PC-3 (cell line): Measurements from ENCODE around the gene CCRL2. TPM values are rescaled to one million over a fixed set of nuclear protein-coding genes. Genes with fewer than 3 reads are reported as not detected.

ENCODE experiments used
- ATAC-seq: fragments of 200-7000 bp; cut with Tn5 transposase; 2 replicates; pipeline ENCODE4 v1.9.1; 2020; ENCODE audit warnings: mild to moderate bottlenecking, moderate library complexity
- BruUV-seq: library from RNA; stranded (reverse); fragments of 400-500 nt; replicated peaks from 2 replicates; lab custom pipeline; 2021; lab: Mats Ljungman, UMichigan
- CTCF ChIA-PET: fragments of 300-600 bp; sonication (Branson Sonifier 250); formaldehyde crosslinking; loops from one replicate; lab custom pipeline; 2022; ENCODE audit warnings: antibody characterized with exemption; lab: Charles Lee
- POLR2A ChIA-PET: fragments of 300-600 bp; sonication (Branson Sonifier 250); formaldehyde crosslinking; loops from one replicate; lab custom pipeline; 2022; ENCODE audit warnings: antibody characterized with exemption; ENCODE audit not compliant: unreplicated experiment; lab: Charles Lee
- DNase-seq: peaks from one replicate; pipeline ENCODE4 v3.0.0-alpha.2; 2015
- H2AFZ ChIP-seq: fragments of 300-600 bp; sonication (generic); 2 replicates; pipeline ENCODE4 v1.6.0; 2016; ENCODE audit warnings: antibody characterized with exemption, low read length
- H3F3A ChIP-seq: fragments of 300-600 bp; sonication (generic); one replicate; pipeline ENCODE4 v1.6.0; 2017; ENCODE audit warnings: antibody characterized with exemption, low read length, control low read depth, mild to moderate bottlenecking; ENCODE audit not compliant: unreplicated experiment
- H3K27ac ChIP-seq: fragments of 300-600 bp; sonication (generic); 2 replicates; pipeline ENCODE4 v1.5.1; 2016; ENCODE audit warnings: mild to moderate bottlenecking, low read length
- H3K27me3 ChIP-seq: fragments of 300-600 bp; sonication (generic); 2 replicates; pipeline ENCODE4 v1.6.1; 2016; ENCODE audit warnings: low read length, mixed read lengths
- H3K36me3 ChIP-seq: fragments of 300-600 bp; sonication (generic); 2 replicates; pipeline ENCODE4 v1.6.1; 2016; ENCODE audit warnings: low read depth, mixed run types, low read length, mixed read lengths
- H3K4me1 ChIP-seq: fragments of 300-600 bp; sonication (generic); 2 replicates; pipeline ENCODE4 v1.5.1; 2016; ENCODE audit warnings: low read length; ENCODE audit not compliant: insufficient read depth
- H3K4me2 ChIP-seq: fragments of 300-600 bp; sonication (generic); 2 replicates; pipeline ENCODE4 v1.6.0; 2016; ENCODE audit warnings: low read length
- H3K4me3 ChIP-seq: fragments of 300-600 bp; sonication (generic); 2 replicates; pipeline ENCODE4 v1.5.1; 2016; ENCODE audit warnings: mild to moderate bottlenecking, low read length, mixed read lengths
- H3K79me2 ChIP-seq: fragments of 300-600 bp; sonication (generic); 2 replicates; pipeline ENCODE4 v1.6.1; 2017; ENCODE audit warnings: low read length, mixed read lengths
- H3K9ac ChIP-seq: fragments of 300-600 bp; sonication (generic); 2 replicates; pipeline ENCODE4 v1.6.0; 2016; ENCODE audit warnings: mild to moderate bottlenecking, low read length
- H3K9me2 ChIP-seq: fragments of 300-600 bp; sonication (generic); replicated peaks from 2 replicates; pipeline ENCODE4 v1.6.1; 2016; ENCODE audit warnings: mixed run types, low read length, mixed read lengths
- H3K9me3 ChIP-seq: fragments of 300-600 bp; sonication (generic); 2 replicates; pipeline ENCODE4 v1.6.1; 2016; ENCODE audit warnings: low read length, mixed read lengths
- H4K20me1 ChIP-seq: fragments of 300-600 bp; sonication (generic); 2 replicates; pipeline ENCODE4 v1.6.1; 2016; ENCODE audit warnings: low read length, mixed read lengths
- EZH2 ChIP-seq: fragments of 300-600 bp; sonication (generic); IDR thresholded peaks from one replicate; pipeline ENCODE4 v1.6.1; 2017; ENCODE audit warnings: antibody characterized with exemption, mild to moderate bottlenecking, low read length; ENCODE audit not compliant: unreplicated experiment
- EZH2phosphoT487 ChIP-seq: fragments of 300-600 bp; sonication (generic); IDR thresholded peaks from 2 replicates; pipeline ENCODE4 v1.6.1; 2018; ENCODE audit warnings: mild to moderate bottlenecking, antibody characterized with exemption, low read length, borderline replicate concordance
- intact Hi-C: fragments of 100-400 bp; cut with micrococcal nuclease; formaldehyde crosslinking; loops from 2 replicates; pipeline ENCODE4 v1.9.0; 2023
- total RNA-seq: library from RNA; depleted of rRNA; stranded (reverse); fragments of >200 nt; gene quantifications from 2 replicates; pipeline ENCODE4 v1.2.3, GENCODE V29; 2014
- TF ChIP-seq, protein P1 (sequence below): fragments of 300-600 bp; sonication (generic); conservative IDR thresholded peaks from 2 replicates; pipeline ENCODE4 v1.5.1; 2017; ENCODE audit warnings: antibody characterized with exemption, low read depth, mild to moderate bottlenecking, low read length

The CCRL2 gene
- total RNA-seq, 1 experiment from 2014 or later: 5.5 TPM

GRCh38 chr3:46372492-46373359 lies 34.3 kb upstream of the CCRL2 start:
- Histone ChIP-seq H3K4me2 (no peak overlapping the region), H4K20me1 (no peaks in the 10 kb centered on the region), H3K79me2 (no peaks in the 10 kb centered on the region), H3K4me1 (peaks cover 13% of the 10 kb centered on the region), H3K9me2 (no peaks in the 10 kb centered on the region), H3K36me3 (no peaks in the 10 kb centered on the region; the same call in 1 of the 2 replicates), H3K9me3 (no peaks in the 10 kb centered on the region), H2AFZ (no peak overlapping the region), H3K9ac (no peak overlapping the region), H3K4me3 (no peak overlapping the region), H3K27ac (no peak overlapping the region), H3F3A (no peaks in the 10 kb centered on the region), H3K27me3 (no peaks in the 10 kb centered on the region)
- no TSS peak for BruUV-seq
- CTCF ChIA-PET: interaction anchor here (0.7 to 1.8 kb wide), 8 partner anchors 14 to 307 kb away, joined by 3 to 8 read pairs (median 4); partner anchors contain the start of genes CCR5AS and CCRL2
- POLR2A ChIA-PET: interaction anchor here (0.6 kb wide), 2 partner anchors 167 to 1233 kb away, joined by 3 to 4 read pairs; no protein-coding TSS in a partner anchor
- TF ChIP-seq EZH2phosphoT487: no peak
- TF ChIP-seq, protein P1, sequence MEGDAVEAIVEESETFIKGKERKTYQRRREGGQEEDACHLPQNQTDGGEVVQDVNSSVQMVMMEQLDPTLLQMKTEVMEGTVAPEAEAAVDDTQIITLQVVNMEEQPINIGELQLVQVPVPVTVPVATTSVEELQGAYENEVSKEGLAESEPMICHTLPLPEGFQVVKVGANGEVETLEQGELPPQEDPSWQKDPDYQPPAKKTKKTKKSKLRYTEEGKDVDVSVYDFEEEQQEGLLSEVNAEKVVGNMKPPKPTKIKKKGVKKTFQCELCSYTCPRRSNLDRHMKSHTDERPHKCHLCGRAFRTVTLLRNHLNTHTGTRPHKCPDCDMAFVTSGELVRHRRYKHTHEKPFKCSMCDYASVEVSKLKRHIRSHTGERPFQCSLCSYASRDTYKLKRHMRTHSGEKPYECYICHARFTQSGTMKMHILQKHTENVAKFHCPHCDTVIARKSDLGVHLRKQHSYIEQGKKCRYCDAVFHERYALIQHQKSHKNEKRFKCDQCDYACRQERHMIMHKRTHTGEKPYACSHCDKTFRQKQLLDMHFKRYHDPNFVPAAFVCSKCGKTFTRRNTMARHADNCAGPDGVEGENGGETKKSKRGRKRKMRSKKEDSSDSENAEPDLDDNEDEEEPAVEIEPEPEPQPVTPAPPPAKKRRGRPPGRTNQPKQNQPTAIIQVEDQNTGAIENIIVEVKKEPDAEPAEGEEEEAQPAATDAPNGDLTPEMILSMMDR: peak; percentile 86
- intact Hi-C loops: loop anchor here (1.0 kb wide), 1 partner anchor 284 kb away; no protein-coding TSS in a partner anchor
- ATAC-seq: peak; percentile 68
- DNase-seq: peak; percentile 73

GRCh38 chr3:46374755-46375154 lies 32.3 kb upstream of the CCRL2 start:
- Histone ChIP-seq H3K4me3 (no peak overlapping the region), H3K36me3 (no peaks in the 10 kb centered on the region; the same call in 1 of the 2 replicates), H3F3A (no peaks in the 10 kb centered on the region), H2AFZ (no peak overlapping the region), H3K4me2 (no peak overlapping the region), H3K27me3 (no peaks in the 10 kb centered on the region), H3K9me3 (no peaks in the 10 kb centered on the region), H3K27ac (no peak overlapping the region), H4K20me1 (no peaks in the 10 kb centered on the region), H3K9me2 (no peaks in the 10 kb centered on the region), H3K4me1 (peaks cover 11% of the 10 kb centered on the region; the same call in 1 of the 2 replicates), H3K79me2 (no peaks in the 10 kb centered on the region), H3K9ac (no peak overlapping the region)
- no TSS peak for BruUV-seq
- no peak for ATAC-seq
- intact Hi-C loops: no loop called here
- TF ChIP-seq EZH2 (no peak), EZH2phosphoT487 (no peak)
- TF ChIP-seq, protein P1: no peak
- ChIA-PET POLR2A (no interaction called here), CTCF (interaction anchor here (1.8 kb wide), 1 partner anchor 159 kb away, joined by 6 read pairs; no protein-coding TSS in a partner anchor)
- DNase-seq: no peak
